ENCODE measurements around the gene GDF10.

The GDF10 gene

DNA sequence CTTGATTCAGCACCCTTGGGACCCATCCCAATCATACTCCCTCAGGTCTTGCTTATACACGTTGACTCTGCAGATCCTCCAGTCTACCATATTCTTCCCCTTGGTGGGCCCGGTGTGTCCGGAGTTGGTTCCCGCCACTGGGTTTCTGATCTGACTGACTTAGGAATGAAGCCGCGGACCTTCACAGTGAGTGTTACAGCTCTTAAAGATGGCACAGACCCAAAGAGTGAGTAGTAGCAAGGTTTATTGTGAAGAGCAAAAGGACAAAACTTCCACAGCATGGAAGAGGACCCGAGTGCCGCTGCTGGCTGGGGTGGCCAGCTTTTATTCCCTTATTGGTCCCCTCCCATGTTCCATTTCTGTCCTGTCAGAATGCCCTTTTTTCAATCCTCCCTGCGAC lies 5.9 kb upstream of the GDF10 start:
- no peak for DNase-seq (ENCODE audit: low spot score)

DNA sequence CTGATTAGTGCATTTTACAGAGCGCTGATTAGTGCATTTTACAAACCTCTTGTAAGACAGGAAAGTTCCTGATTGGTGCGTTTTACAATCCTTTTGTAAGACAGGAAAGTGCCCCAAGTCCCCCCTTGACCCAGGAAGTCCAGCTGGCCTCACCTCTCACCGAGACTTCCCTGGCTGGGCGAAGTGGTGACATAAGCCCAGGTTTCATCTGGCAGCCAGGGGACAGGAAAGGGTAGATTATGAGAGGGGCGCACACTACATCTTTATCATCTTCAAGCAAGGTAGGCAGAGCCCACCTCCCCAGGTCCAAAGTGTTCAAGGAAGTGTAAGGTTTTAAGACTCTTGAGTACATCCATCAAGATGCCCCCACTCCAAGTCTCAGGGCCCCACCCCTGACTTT lies 5.5 kb upstream of the GDF10 start:
- no peak for DNase-seq (ENCODE audit: low spot score)

DNA sequence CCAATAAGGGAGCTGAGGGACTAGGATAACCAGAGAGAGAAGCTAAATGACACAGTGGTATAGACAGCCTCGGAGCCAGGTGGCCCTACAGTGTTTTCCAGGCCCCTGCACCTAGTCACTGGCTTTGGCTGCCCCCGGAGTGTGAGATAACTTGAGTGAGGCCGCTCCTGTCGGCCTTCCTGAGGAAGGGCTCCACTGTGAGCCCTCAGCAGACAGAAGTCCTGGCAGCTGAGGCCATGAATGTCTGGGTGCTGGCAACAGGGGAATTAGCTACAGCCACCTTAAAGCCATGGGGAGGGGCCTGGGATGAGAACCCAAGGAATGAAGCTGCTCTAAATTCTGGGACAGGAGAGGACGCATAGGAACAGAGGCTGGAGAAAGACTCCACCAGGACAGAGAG lies 4.6 kb upstream of the GDF10 start:
- no peak for DNase-seq (ENCODE audit: low spot score)

DNA sequence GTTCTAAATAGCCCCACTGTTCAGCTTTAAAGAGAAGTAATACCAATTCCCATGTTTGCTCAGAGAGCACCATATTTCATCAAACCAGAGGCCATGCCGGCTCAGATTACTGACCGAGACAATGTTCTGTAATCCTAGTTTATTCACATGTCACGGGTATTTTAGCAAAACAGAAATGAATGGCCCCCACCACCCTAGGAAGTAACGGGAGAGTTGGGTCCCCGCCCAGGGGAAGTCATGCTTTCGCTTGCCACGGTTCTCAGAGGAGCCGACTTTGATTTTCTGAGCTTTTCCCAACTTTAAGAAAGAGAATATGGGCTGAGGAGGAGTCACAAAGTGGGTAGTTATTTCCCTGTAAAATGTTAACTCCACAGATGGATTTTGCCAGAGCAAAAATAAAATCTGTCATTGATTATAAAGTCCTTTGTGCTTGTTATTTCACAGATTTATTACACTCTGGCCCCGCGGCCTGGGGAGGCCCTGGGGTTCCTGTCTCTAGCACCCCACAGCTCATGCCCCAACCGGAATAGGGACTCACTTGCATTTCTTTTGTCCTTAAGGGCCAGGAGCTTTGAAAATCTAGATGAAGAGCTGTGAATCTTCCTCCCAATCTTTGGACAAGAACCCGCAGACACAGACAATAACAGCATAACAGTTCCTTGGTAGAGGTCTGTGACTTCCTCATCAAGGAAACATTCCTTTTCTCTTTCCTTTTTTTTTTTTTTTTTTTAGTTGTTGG lies 3.7 kb upstream of the GDF10 start:
- no peak for DNase-seq (ENCODE audit: low spot score)

DNA sequence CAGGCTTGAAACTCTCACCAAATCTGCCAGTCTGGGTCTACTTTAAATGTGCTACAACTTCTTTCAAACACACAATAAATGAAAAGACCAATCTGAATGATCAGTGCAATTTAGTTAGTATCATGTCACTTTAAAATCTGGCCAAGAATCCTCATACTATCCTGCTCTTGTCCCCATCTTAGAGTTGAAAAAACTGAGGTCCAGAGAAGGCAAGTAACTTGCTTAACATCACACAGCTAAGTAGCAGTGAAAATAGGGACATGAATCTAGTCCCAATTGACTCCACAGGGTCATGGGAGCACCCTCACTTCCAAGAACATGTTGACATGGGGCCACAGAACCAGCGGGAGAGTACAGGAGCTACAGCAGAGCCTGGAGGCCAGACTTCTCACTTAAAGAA lies 3.1 kb upstream of the GDF10 start:
- DNase-seq (ENCODE audit: low spot score), result no peak

DNA sequence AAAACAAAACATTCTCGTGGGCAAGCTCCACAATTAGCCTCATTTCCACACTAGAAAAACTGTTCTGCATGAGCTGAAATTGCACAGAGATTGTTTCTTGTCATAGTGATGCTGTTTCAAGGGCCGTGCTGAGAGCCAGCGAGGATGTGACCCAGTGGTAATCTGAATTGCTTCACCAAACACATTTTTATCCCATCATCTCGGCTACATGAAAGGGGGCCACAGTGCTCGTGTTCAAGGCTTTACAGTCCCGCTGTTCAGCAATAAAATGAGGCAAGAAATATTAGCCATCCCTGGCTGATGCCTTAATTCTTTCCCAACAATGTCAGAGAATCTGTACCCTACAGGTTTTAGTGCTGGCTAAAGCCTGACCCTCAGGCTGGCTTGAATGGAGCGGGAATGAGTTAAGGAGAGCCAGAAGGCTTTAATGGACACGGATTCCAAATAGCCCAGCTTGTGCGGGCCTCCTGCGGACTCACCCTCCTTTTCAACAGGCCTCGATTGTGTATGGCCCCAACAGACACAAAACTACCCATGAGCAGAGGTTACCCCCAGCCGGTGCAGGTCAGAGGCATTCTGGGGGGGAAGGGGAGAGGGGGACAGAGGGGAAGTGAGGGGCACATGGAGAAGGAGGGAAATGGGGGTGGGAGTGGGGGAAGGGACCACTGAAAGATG lies 2.0 kb upstream of the GDF10 start:
- no peak for DNase-seq (ENCODE audit: low spot score)

DNA sequence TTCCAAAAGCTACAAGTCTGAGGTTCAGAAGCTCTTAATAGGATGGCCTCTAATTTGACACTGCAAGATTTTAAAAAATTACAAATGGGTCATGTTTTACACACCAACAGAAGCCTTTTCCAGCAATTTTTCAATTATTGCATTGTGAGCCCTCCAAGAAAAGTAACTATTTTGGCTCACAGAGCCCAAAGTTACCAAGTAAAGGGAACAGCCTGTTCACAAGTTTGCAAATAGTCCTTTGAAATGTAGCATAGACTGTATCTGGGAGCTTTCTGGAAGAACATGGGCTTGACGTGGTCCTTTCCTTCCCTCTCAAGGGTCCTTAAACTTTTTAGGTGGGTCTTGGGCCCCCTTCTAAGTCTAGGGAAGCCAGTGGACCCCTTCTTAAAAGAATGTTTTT lies 1.3 kb upstream of the GDF10 start:
- DNase-seq (ENCODE audit: low spot score), result no peak

DNA sequence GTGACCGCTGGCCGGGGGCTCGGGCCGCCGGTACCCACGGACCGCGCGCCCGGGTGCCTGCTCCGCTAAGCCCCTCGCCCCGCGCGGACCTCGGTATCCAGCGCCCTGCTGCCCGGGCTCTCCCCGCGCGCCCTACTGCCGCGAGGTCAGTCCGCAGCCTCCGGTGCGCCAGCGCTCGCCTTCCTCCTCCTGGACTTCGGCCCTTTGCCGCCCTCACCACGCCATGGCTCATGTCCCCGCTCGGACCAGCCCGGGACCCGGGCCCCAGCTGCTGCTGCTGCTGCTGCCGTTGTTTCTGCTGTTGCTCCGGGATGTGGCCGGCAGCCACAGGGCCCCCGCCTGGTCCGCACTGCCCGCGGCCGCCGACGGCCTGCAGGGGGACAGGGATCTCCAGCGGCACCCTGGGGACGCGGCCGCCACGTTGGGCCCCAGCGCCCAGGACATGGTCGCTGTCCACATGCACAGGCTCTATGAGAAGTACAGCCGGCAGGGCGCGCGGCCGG lies 483 bp downstream of the GDF10 start:
- no peak for DNase-seq (ENCODE audit: low spot score)

DNA sequence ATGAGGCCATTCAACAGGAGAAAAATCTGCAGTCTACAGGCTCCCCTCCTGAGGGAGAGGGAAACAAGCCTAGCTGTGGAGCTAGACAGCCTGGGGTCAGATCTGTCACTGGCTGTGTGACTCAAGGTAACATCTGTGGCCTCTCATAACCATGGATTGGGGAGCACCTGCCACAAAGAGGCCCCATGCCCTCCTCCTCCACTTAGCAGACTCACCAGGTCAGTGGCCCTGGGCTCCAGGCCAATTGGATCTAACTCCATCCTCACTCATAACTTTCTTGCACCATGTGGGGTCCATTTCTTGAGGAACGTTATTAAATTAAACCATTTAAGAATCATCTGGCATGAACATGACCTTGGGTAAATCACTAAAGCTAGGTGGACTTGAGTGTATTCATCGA lies 1.8 kb downstream of the GDF10 start:
- DNase-seq (ENCODE audit: low spot score), result no peak

DNA sequence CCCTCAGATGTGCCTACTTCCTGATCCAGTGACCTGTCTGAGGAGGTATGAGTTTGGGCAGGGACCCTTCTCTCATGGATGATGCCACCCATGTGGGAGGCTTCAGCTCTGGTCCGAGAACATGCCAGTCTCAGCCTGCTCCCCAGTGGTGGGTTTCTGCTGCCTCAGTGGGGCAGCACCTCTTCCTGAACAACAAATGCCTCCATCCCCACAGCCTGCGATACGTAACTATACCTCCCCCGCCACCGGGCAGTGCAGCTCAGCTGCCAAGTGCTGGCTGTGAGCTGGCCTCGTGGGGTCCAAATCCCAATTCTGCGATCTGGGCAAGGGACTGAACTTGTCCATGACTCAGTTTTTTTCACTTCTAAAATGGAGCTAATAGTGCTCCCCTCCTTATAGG lies 3.1 kb downstream of the GDF10 start:
- DNase-seq (ENCODE audit: low spot score), result no peak

DNA sequence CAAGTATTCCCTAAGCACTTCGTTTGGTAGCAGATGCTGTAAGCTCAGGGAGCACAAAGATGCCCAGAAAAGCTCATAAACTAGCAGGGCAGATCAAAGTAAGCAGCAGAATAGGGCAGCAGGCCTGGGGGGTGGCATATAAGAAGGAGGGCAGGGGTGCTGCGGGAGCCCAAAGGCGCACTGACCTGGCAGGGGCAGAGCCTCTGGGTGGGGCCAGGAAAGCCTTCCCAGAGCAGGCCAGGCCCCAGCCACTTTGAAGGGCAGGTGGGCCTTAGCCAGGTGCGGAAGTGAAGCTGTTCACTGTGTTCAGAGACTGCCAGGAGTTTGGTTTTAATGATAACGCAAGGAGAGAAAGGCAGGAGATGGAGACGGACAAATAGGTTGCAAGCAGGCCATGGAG lies 3.9 kb downstream of the GDF10 start:
- DNase-seq (ENCODE audit: low spot score), result no peak

DNA sequence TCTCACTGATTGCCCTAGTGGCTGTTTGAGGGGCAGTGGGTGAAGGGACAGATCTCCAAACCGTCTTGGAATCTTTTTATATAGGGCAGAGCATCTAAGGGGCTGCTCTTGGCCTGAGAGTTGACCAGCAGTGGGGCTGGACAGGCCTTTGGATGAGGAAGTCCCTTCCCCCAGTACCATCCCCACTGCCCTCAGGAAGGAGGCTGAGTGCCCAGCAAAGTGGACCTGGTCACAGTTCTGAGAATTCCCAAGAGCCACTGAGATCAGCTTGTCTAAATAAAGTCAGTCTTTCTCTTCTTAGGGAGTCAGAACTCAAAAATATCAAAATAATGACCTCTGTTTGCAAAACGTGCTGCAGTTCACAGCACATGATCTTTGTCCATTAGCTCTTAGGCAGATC lies 5.6 kb downstream of the GDF10 start:
- no peak for DNase-seq (ENCODE audit: low spot score)

DNA sequence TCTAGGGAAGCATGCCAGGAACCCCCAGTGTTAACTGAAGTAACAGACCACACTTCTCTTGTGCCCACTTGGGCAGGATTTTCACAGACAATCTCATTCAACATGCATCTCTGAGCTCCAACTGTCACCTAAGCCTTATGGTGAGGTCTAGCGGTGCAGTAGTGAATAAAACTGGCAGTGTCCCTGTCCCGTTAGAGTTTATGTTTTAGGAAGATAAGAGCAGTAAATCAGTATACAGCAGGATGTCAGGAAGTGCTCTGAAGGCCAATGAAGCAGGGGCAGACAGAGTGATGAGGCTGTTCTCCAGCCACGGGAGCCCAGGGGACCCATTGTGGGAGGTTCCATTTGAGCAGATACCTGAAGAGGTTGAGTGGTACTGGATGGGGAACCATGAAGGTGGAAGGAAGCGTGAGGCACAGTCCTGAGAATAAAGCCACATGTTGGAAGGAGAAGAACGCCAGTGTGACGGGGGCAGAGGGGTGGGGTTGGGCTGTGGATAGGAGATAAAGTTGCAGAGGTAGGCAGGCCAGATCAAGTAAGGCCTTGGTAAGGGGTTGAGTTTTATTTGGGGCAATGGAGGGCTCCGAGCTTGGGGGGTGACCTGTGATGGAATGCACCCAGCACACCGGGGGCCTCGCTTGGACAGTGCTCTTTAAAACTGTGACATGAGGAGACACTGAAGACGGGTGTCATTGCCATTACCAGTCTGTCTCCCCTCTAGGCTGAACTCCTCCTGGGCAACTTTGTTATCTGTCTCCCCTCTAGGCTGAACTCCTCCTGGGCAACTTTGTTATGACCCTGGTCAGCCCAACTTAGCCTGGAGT lies 6.6 kb downstream of the GDF10 start:
- no peak for DNase-seq (ENCODE audit: low spot score)

DNA sequence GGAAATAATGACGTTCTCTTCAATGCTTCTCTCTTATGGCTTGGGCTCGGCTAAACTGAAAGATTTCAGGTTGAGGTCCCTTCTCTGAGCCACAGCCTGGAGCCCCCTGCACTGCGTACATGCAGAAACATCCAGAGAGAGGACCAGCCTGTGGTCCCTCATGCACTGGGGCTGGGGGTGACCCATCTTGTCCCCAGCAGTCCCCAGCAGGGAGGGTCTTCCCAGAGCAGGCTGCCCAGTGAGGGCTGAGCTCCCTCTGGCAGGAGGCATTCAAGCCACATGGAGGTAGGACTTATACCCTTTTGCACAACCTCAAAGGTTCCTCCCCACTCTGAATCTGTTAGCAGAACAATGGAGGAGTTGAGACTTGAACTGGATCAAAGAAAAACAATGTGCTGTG lies 7.4 kb downstream of the GDF10 start:
- no peak for DNase-seq (ENCODE audit: low spot score)

DNA sequence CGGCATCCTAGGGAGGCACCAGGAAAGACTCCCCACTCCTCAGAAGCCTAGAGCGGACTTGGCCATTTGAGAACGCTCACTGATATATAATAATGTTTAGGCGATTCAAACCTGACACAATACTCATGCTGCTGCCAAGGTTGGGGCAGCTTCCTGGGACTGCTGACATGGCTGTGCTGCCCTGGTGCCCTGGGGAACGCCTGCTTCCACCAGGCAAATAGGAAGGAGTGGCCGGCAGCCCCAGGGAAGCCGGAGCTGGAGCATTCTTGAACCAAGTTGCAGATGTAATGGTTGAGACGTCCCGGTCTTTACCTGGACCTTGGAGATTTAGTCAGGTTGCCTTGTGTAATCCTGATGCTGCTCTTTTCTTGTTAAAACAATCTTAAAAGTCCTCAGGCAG lies 8.8 kb downstream of the GDF10 start:
- DNase-seq (ENCODE audit: low spot score), result no peak

DNA sequence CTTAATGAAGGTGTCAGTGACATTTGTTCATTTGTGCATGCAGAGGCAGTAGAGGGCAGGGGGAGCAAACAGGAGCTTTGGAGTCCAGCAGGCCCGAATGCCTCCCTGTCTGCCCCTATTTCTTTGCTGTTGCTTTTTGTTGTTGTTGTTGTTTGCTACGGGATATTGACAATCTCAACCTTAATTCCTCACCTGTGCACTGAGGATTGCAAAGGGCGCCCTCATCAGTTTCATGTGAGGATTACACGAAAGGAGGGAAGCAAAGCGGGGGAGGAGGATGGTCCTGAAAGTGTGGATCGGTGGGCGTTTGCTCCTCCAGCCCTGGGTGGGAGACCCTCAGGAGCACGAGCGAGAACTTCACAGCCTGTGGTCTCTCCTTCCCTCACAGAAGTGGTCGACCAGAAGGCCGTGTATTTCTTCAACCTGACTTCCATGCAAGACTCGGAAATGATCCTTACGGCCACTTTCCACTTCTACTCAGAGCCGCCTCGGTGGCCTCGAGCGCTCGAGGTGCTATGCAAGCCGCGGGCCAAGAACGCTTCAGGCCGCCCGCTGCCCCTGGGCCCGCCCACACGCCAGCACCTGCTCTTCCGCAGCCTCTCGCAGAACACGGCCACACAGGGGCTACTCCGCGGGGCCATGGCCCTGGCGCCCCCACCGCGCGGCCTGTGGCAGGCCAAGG lies 9.6 kb downstream of the GDF10 start:
- DNase-seq (ENCODE audit: low spot score), result no peak

DNA sequence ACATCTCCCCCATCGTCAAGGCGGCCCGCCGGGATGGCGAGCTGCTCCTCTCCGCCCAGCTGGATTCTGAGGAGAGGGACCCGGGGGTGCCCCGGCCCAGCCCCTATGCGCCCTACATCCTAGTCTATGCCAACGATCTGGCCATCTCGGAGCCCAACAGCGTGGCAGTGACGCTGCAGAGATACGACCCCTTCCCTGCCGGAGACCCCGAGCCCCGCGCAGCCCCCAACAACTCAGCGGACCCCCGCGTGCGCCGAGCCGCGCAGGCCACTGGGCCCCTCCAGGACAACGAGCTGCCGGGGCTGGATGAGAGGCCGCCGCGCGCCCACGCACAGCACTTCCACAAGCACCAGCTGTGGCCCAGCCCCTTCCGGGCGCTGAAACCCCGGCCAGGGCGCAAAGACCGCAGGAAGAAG lies 10.1 kb downstream of the GDF10 start:
- no peak for DNase-seq (ENCODE audit: low spot score)

DNA sequence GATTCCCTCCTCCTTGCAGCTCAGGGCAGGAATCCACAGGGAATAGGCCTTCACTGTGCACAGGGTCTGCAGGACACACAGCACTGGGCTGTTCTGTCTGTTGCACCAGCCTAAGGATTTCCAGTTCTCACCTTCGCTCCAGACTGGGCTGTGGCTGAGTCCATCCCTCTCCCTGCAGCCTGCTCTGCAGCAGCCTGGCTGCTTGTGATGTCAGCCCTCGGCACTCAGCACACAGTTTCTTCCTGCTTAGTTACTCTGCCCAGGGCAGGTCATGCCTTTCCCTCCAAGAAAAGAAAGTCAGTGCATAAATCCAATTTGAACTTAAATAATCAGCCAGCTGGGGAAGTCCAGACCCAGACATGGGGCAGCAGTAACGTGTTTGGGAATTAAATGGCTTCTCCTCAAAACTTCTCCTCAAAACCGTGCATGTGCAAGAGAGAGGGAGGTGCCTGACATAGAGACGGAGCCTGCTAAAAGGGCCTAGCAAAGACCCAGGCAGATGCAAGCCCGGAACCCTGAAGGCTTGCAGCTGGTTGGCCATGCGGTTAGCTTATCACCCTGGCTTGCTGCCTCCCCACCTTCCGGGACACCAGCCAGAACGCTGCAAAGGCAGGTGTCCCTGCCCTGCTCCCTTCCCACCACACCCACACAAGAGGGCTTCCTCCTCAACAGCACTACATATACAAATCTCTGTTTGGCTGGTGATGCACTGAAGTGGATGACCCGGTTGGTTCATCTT lies 11.4 kb downstream of the GDF10 start:
- DNase-seq (ENCODE audit: low spot score), result no peak

DNA sequence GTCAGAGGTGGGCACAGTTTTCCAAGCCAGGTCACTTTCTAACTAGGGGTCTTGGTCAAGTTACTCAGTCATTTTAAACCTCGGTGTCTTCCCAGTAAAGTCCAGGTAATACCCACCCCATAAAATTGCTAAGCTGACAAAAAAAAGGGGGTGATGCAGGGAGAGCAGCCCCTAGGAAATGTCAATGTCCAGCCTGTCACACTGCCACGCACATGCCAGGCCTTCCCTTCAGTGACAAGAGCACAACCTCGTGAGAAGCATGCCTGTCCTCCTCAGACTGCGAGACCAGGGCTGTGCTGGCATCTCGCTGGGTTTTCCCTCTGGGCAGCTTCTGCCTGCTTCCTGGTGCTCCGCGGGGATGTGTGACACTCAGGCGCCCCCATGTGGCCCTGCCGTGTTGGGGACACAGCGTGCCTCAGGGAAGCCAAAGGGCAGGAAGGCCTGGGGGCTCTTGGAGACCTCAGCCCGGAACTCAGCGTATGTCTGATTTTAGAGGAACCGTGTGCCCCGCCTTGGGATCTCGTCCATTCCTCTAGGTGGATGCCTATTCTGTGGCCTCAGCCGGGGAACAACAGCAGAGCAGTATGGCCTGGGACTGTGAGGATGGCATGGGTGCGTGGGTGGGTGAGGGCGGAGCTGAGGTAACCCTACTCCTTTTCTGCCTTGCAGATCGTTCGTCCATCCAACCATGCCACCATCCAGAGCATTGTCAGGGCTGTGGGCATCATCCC lies 12.1 kb downstream of the GDF10 start:
- peak; percentile 16 for DNase-seq (ENCODE audit: low spot score)

DNA sequence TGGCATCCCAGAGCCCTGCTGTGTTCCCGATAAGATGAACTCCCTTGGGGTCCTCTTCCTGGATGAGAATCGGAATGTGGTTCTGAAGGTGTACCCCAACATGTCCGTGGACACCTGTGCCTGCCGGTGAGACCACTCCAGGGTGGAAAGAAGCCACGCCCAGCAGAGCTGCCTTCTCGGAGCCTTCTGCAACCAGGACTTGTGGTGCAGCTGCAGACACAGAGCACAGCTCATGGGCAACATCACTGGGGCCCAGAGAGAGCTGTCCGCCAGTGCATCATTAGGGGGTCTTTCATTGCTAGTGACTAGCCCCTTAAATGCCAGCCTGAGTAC lies 12.6 kb downstream of the GDF10 start:
- DNase-seq (ENCODE audit: low spot score), result no peak

DNA sequence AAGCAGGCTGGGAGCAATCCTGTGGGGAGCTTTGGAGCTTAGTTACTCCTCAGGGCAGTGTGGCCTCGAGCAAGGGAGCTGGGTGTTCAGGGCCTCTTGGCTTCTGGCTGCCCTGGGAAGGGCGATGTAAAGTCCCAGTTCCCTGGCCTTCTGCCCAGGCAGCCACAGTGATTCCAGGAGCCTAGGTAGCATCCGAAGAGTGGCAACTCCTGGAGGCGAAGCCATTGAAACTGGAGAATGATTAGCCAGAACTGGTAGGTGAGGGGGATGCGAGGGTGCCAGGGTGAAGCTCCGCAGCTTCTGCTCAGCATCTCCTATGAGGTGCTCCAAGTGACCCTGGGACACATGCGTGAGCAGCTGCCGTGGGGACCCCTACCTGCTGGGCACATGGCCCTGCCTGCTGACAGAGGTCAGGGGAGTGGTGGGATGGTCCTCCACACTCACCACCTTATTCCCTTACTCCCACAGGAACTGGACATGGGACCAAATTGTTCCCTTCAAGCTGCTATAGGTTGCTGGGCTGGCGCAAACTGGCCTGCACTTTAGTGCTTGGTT lies 14.5 kb downstream of the GDF10 start:
- no peak for DNase-seq (ENCODE audit: low spot score)

Data from COLO829 (cell line).